PC-3 (cell line): ENCODE data around the gene CCL1.

Experiments used
- CTCF ChIP-seq: fragments of 300-600 bp; sonication (generic); conservative IDR thresholded peaks from 2 replicates; pipeline ENCODE4 v1.5.1; 2017; ENCODE audit warnings: antibody characterized with exemption, low read depth, mild to moderate bottlenecking, low read length
- EZH2 ChIP-seq: fragments of 300-600 bp; sonication (generic); IDR thresholded peaks from one replicate; pipeline ENCODE4 v1.6.1; 2017; ENCODE audit warnings: antibody characterized with exemption, mild to moderate bottlenecking, low read length; ENCODE audit not compliant: unreplicated experiment
- EZH2phosphoT487 ChIP-seq: fragments of 300-600 bp; sonication (generic); IDR thresholded peaks from 2 replicates; pipeline ENCODE4 v1.6.1; 2018; ENCODE audit warnings: mild to moderate bottlenecking, antibody characterized with exemption, low read length, borderline replicate concordance

- TF ChIP-seq EZH2, result no peak
- no peak for TF ChIP-seq CTCF
- TF ChIP-seq EZH2phosphoT487, result no peak
Observed at GRCh38 chr17:34411646-34412421, 48.8 kb upstream of the CCL1 start.
